Measurements from ENCODE around the gene ZSWIM3. TPM values are rescaled to one million over a fixed set of nuclear protein-coding genes. Genes with fewer than 3 reads are reported as not detected.
A peak's percentile ranks its signal among the peaks of the same experiment; 100 is the strongest.

The ZSWIM3 gene
- total RNA-seq, 2 experiments from 2014 or later = 0.36 to 0.44 TPM

DNA sequence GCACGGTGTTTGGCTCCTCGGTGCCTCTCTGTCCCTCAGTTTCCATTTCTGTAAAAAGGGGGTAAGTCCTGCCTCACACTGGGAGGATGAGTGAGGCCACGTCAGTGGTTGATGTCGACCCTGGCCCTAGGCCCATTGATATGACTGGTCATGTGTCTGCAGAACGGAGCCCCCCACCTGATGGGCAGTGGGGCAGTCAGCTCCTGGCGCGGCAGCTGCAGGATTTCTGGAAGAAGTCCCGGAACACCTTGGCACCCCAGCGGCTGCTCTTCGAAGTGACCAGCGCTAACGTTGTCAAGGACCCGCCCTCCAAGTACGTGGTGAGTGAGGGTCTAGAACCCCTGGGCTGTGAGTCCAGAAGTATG lies 22.6 kb upstream of the ZSWIM3 start:
- no peak for TF ChIP-seq CTCF (IDR thresholded peaks at IDR 0.05)
- Histone ChIP-seq H3K27ac (ENCODE audit: low read depth in 1 of 2, low read length in 2 of 2) (no peak overlapping the region), H3K4me3 (ENCODE audit: low read length) (no peak overlapping the region), H3K9me3 (ENCODE audit: control insufficient read depth in 1 of 2, insufficient read depth in 1 of 2, low read length in 2 of 2) (no peaks in the 10 kb centered on the region), H3K36me3 (ENCODE audit: insufficient read depth, low read length) (no peaks in the 10 kb centered on the region), H3K4me1 (ENCODE audit: insufficient read depth, low read length) (peaks cover 25% of the 10 kb centered on the region), H3K27me3 (ENCODE audit: control insufficient read depth in 1 of 2, insufficient read depth in 2 of 2, low read length in 2 of 2) (no peaks in the 10 kb centered on the region)
- POLR2A ChIA-PET = interaction anchor here (0.8 to 2.4 kb wide), 3 partner anchors 22 to 101 kb away, joined by 4 to 11 read pairs (median 8); partner anchors contain the start of genes ACOT8 and ZSWIM3
- Mint-ChIP-seq H3K27me3 (no peaks in the 10 kb centered on the region), H3K4me3 (peak overlapping the region; percentile 67), H3K4me1 (ENCODE audit: low read depth) (peaks cover 16% of the 10 kb centered on the region), H3K9me3 (no peaks in the 10 kb centered on the region), H3K36me3 (ENCODE audit: low read depth) (no peaks in the 10 kb centered on the region), H3K27ac (peak overlapping the region; percentile 7)
- CTCF ChIA-PET = interaction anchor here (1.5 kb wide), 1 partner anchor 135 kb away, joined by 4 read pairs; no protein-coding TSS in a partner anchor
- DNase-seq (no peak), ATAC-seq (ENCODE audit: poor library complexity) (no peak)
- intact Hi-C loops (cut with DNase I, micrococcal nuclease) = no loop called here

DNA sequence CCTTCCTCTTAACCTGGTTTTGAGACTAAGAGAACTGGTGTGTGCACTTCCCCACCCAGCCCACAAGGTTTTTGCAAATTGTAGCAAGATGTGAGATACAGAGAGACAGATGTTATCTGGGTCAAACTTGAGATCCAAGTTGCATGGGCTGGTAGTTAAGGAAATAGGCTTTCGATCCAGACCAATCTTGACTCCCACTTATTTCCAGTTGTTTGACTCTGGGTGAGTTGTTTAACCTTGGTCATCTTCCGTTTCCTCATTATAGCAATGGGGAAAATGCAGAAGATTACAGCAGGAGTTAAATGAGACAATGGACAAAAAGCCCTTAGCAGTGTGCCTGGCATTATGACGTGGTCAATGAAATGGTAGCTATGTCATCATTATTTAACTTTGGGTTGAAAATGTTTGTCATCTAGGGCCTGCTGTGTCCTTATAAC lies 22.1 kb upstream of the ZSWIM3 start:
- ATAC-seq (ENCODE audit: poor library complexity) = no peak
- no peaks in the 10 kb centered on the region for H3K36me3 ChIP-seq (ENCODE audit: insufficient read depth, low read length)
- no peaks in the 10 kb centered on the region for H3K9me3 Mint-ChIP-seq
- intact Hi-C loops (cut with DNase I, micrococcal nuclease) = no loop called here
- peaks cover 16% of the 10 kb centered on the region for H3K4me1 Mint-ChIP-seq (ENCODE audit: low read depth)
- H3K27ac Mint-ChIP-seq = no peak overlapping the region
- peaks cover 25% of the 10 kb centered on the region for H3K4me1 ChIP-seq (ENCODE audit: insufficient read depth, low read length)
- peak overlapping the region; percentile 67 for H3K4me3 Mint-ChIP-seq
- H3K27me3 ChIP-seq (ENCODE audit: control insufficient read depth in 1 of 2, insufficient read depth in 2 of 2, low read length in 2 of 2) = no peaks in the 10 kb centered on the region
- H3K27me3 Mint-ChIP-seq = no peaks in the 10 kb centered on the region
- no peak overlapping the region for H3K27ac ChIP-seq (ENCODE audit: low read depth in 1 of 2, low read length in 2 of 2)
- no peak overlapping the region for H3K4me3 ChIP-seq (ENCODE audit: low read length)
- no peak for DNase-seq
- ChIA-PET POLR2A (no interaction called here), CTCF (no interaction called here)
- H3K36me3 Mint-ChIP-seq (ENCODE audit: low read depth) = no peaks in the 10 kb centered on the region
- no peak for TF ChIP-seq CTCF (IDR thresholded peaks at IDR 0.05)
- no peaks in the 10 kb centered on the region for H3K9me3 ChIP-seq (ENCODE audit: control insufficient read depth in 1 of 2, insufficient read depth in 1 of 2, low read length in 2 of 2)

GRCh38 chr20:45835825-45836224 lies 21.6 kb upstream of the ZSWIM3 start:
- H3K27me3 Mint-ChIP-seq = no peaks in the 10 kb centered on the region
- no peak for DNase-seq
- intact Hi-C loops (cut with DNase I, micrococcal nuclease) = no loop called here
- no peak overlapping the region for H3K27ac Mint-ChIP-seq
- no peak for ATAC-seq (ENCODE audit: poor library complexity)
- H3K9me3 Mint-ChIP-seq = no peaks in the 10 kb centered on the region
- TF ChIP-seq CTCF (IDR thresholded peaks at IDR 0.05) = no peak
- no peak overlapping the region for H3K4me3 ChIP-seq (ENCODE audit: low read length)
- CTCF ChIA-PET = no interaction called here
- H3K4me1 Mint-ChIP-seq (ENCODE audit: low read depth) = peaks cover 16% of the 10 kb centered on the region
- H3K4me3 Mint-ChIP-seq = peak overlapping the region; percentile 67
- H3K4me1 ChIP-seq (ENCODE audit: insufficient read depth, low read length) = peaks cover 25% of the 10 kb centered on the region
- H3K27me3 ChIP-seq (ENCODE audit: control insufficient read depth in 1 of 2, insufficient read depth in 2 of 2, low read length in 2 of 2) = no peaks in the 10 kb centered on the region
- H3K9me3 ChIP-seq (ENCODE audit: control insufficient read depth in 1 of 2, insufficient read depth in 1 of 2, low read length in 2 of 2) = no peaks in the 10 kb centered on the region
- H3K27ac ChIP-seq (ENCODE audit: low read depth in 1 of 2, low read length in 2 of 2) = no peak overlapping the region
- POLR2A ChIA-PET = no interaction called here
- H3K36me3 ChIP-seq (ENCODE audit: insufficient read depth, low read length) = no peaks in the 10 kb centered on the region
- no peaks in the 10 kb centered on the region for H3K36me3 Mint-ChIP-seq (ENCODE audit: low read depth)
